Chondrocyte (in vitro differentiated cells): ENCODE data around the gene DOCK6. TPM values are rescaled to one million over a fixed set of nuclear protein-coding genes. Genes with fewer than 3 reads are reported as not detected.
"Not testable (repeated sequence)": the region's sequence is repeated elsewhere in the genome, so short reads cannot be mapped to it uniquely, and the experiment has no call there.

ENCODE experiments used
- DNase-seq: peaks from one replicate; pipeline ENCODE4 v3.0.0; 2021; ENCODE audit warnings: mixed read lengths, low spot score
- H3K27ac Mint-ChIP-seq: one replicate; pipeline ENCODE4 v1.8.0; 2021; ENCODE audit warnings: mild to moderate bottlenecking, moderate library complexity, mixed read lengths; ENCODE audit not compliant: unreplicated experiment
- H3K27me3 Mint-ChIP-seq: 2 replicates; pipeline ENCODE4 v1.8.0; 2021; ENCODE audit warnings: low read depth, mixed read lengths
- H3K36me3 Mint-ChIP-seq: 2 replicates; pipeline ENCODE4 v1.8.0; 2021; ENCODE audit warnings: low read depth, mixed read lengths
- H3K4me1 Mint-ChIP-seq: 2 replicates; pipeline ENCODE4 v1.8.0; 2021; ENCODE audit warnings: low read depth, mild to moderate bottlenecking, mixed read lengths
- H3K4me3 Mint-ChIP-seq: one replicate; pipeline ENCODE4 v1.8.0; 2021; ENCODE audit warnings: mild to moderate bottlenecking, moderate library complexity, mixed read lengths; ENCODE audit not compliant: unreplicated experiment
- H3K9me3 Mint-ChIP-seq: 2 replicates; pipeline ENCODE4 v1.8.0; 2021; ENCODE audit warnings: low read depth, mixed read lengths
- CTCF ChIP-seq: fragments of 200-600 bp; sonication (generic); IDR thresholded peaks from 2 replicates; pipeline ENCODE4 v1.5.0; 2021; ENCODE audit warnings: antibody characterized with exemption, mild to moderate bottlenecking, moderate library complexity
- total RNA-seq: library from RNA; stranded (reverse); gene quantifications from 3 replicates; pipeline ENCODE4 v1.2.1, GENCODE V29; 2021

Gene DOCK6
- total RNA-seq, 1 donor from 2014 or later: 44.4 TPM

GRCh38 chr19:11179716-11180297, 82.5 kb downstream of the DOCK6 start:
- Mint-ChIP-seq H3K4me3 (no peak overlapping the region), H3K27ac (peak overlapping the region; percentile 59), H3K4me1 (peaks cover 32% of the 10 kb centered on the region), H3K36me3 (peaks cover 45% of the 10 kb centered on the region), H3K27me3 (no peaks in the 10 kb centered on the region), H3K9me3 (peaks cover 5% of the 10 kb centered on the region)
- no peak for DNase-seq
- no peak for TF ChIP-seq CTCF

- not testable (repeated sequence) for H3K27ac Mint-ChIP-seq, H3K4me3 Mint-ChIP-seq, H3K27me3 Mint-ChIP-seq, H3K9me3 Mint-ChIP-seq, DNase-seq
- peaks cover 29% of the 10 kb centered on the region for H3K4me1 Mint-ChIP-seq
- H3K36me3 Mint-ChIP-seq: peaks cover 46% of the 10 kb centered on the region
Observed at GRCh38 chr19:11179145-11179465, 83.2 kb downstream of the DOCK6 start.

- TF ChIP-seq CTCF: no peak
- H3K27me3 Mint-ChIP-seq: no peaks in the 10 kb centered on the region
- no peak overlapping the region for H3K4me3 Mint-ChIP-seq
- H3K27ac Mint-ChIP-seq: peak overlapping the region; percentile 70
- H3K4me1 Mint-ChIP-seq: peaks cover 23% of the 10 kb centered on the region
- peaks cover 42% of the 10 kb centered on the region for H3K36me3 Mint-ChIP-seq
- no peaks in the 10 kb centered on the region for H3K9me3 Mint-ChIP-seq
- no peak for DNase-seq
Observed at GRCh38 chr19:11177592-11177991, 84.7 kb downstream of the DOCK6 start.

- Mint-ChIP-seq H3K4me1 (peaks cover 22% of the 10 kb centered on the region), H3K4me3 (no peak overlapping the region), H3K27me3 (no peaks in the 10 kb centered on the region), H3K27ac (no peak overlapping the region), H3K9me3 (no peaks in the 10 kb centered on the region), H3K36me3 (peaks cover 43% of the 10 kb centered on the region)
- TF ChIP-seq CTCF: no peak
- DNase-seq: no peak
Observed at GRCh38 chr19:11176466-11177193, 85.7 kb downstream of the DOCK6 start.

- Mint-ChIP-seq H3K27me3 (no peaks in the 10 kb centered on the region), H3K4me1 (peaks cover 18% of the 10 kb centered on the region), H3K36me3 (peaks cover 39% of the 10 kb centered on the region), H3K4me3 (no peak overlapping the region), H3K27ac (no peak overlapping the region), H3K9me3 (no peaks in the 10 kb centered on the region)
- no peak for DNase-seq
- no peak for TF ChIP-seq CTCF
Observed at GRCh38 chr19:11175920-11176319, 86.4 kb downstream of the DOCK6 start.

GRCh38 chr19:11174336-11174735, 88.0 kb downstream of the DOCK6 start:
- TF ChIP-seq CTCF: no peak
- peaks cover 12% of the 10 kb centered on the region for H3K4me1 Mint-ChIP-seq

More at GRCh38 chr19:11174336-11174735, 88.0 kb downstream of the DOCK6 start:
- DNase-seq: no peak
- no peak overlapping the region for H3K4me3 Mint-ChIP-seq
- no peaks in the 10 kb centered on the region for H3K9me3 Mint-ChIP-seq
- no peaks in the 10 kb centered on the region for H3K27me3 Mint-ChIP-seq
- H3K36me3 Mint-ChIP-seq: peaks cover 41% of the 10 kb centered on the region
- no peak overlapping the region for H3K27ac Mint-ChIP-seq
